ENCODE data around the gene CCDC12. TPM values are rescaled to one million over a fixed set of nuclear protein-coding genes. Genes with fewer than 3 reads are reported as not detected.

CCDC12 gene
- total and polyA plus RNA-seq, 2 donors (not counting 1 experiment from before 2014, with no cell fraction given), result 84.0 to 97.3 TPM

GRCh38 chr3:46903341-46904302 lies 72.9 kb downstream of the CCDC12 start:
- DNase-seq (no peak), ATAC-seq (ENCODE audit: low read depth) (no peak)
- no peak for TF ChIP-seq CTCF (IDR thresholded peaks at IDR 0.05)
- no peak for TF ChIP-seq EZH2 (IDR thresholded peaks at IDR 0.05; ENCODE audit: borderline replicate concordance, insufficient read depth, low read depth, low read length, poor library complexity, severe bottlenecking)
- Histone ChIP-seq H3K9ac (ENCODE audit: low read length) (no peak overlapping the region), H3K79me2 (ENCODE audit: control insufficient read depth, insufficient read depth, low read length) (no peaks in the 10 kb centered on the region), H3K4me1 (ENCODE audit: control insufficient read depth in 2 of 2, insufficient read depth in 2 of 2, low read length in 2 of 2) (peaks cover 0 to 5% of the 10 kb centered on the region in 2 donors), H3K9me3 (ENCODE audit: control extremely low read depth in 1 of 3, control insufficient read depth in 2 of 3, insufficient read depth in 1 of 3, low read length in 2 of 3) (no peaks in the 10 kb centered on the region), H3K4me3 (ENCODE audit: control extremely low read depth in 1 of 5, extremely low read depth in 1 of 5, insufficient read depth in 1 of 5, low read depth in 2 of 5, low read length in 4 of 5) (no peak overlapping the region), H3K27me3 (replicated peaks in 1 of 4; ENCODE audit: control extremely low read depth in 1 of 4, control insufficient read depth in 3 of 4, insufficient read depth in 4 of 4, low read length in 3 of 4) (peaks cover 0 to 14% (median 1%) of the 10 kb centered on the region in 4 experiments), H2AFZ (ENCODE audit: insufficient read depth, low read depth, low read length, poor library complexity, severe bottlenecking) (no peak overlapping the region), H3K4me2 (replicated peaks; ENCODE audit: low read depth, low read length, poor library complexity, severe bottlenecking) (no peak overlapping the region), H3K27ac (ENCODE audit: low read length in 2 of 2) (no peak overlapping the region), H3K36me3 (replicated peaks in 1 of 2; ENCODE audit: control extremely low read depth in 1 of 2, control insufficient read depth in 1 of 2, extremely low read depth in 1 of 2, insufficient read depth in 2 of 2, low read length in 1 of 2) (no peaks in the 10 kb centered on the region), H4K20me1 (ENCODE audit: control insufficient read depth, insufficient read depth, low read length, poor library complexity, severe bottlenecking) (no peaks in the 10 kb centered on the region)
- no peak overlapping the region for H3K4me3 Mint-ChIP-seq
- ChIA-PET CTCF (interaction anchor here (0.5 kb wide), 1 partner anchor 467 kb away, joined by 3 read pairs; no protein-coding TSS in a partner anchor), POLR2A (no interaction called here)
- H3K27ac Mint-ChIP-seq, result peak overlapping the region; percentile 26
- no peaks in the 10 kb centered on the region for H3K9me3 Mint-ChIP-seq (ENCODE audit: insufficient read depth)
- intact Hi-C loops (cut with micrococcal nuclease), result no loop called here
- peaks cover 3% of the 10 kb centered on the region for H3K4me1 Mint-ChIP-seq
- peaks cover 6% of the 10 kb centered on the region for H3K27me3 Mint-ChIP-seq
- 82% methylated on average over 19 of the region's 21 CpGs for WGBS (ENCODE audit: insufficient coverage)

GRCh38 chr3:46902188-46902631 lies 74.3 kb downstream of the CCDC12 start:
- DNase-seq, result no peak
- POLR2A ChIA-PET, result no interaction called here

More at GRCh38 chr3:46902188-46902631, 74.3 kb downstream of the CCDC12 start:
- Histone ChIP-seq H4K20me1 (ENCODE audit: control insufficient read depth, insufficient read depth, low read length, poor library complexity, severe bottlenecking) (no peaks in the 10 kb centered on the region), H2AFZ (ENCODE audit: insufficient read depth, low read depth, low read length, poor library complexity, severe bottlenecking) (no peak overlapping the region), H3K9me3 (ENCODE audit: control extremely low read depth in 1 of 3, control insufficient read depth in 2 of 3, insufficient read depth in 1 of 3, low read length in 2 of 3) (no peaks in the 10 kb centered on the region), H3K4me1 (ENCODE audit: control insufficient read depth in 2 of 2, insufficient read depth in 2 of 2, low read length in 2 of 2) (peaks cover 9 to 10% of the 10 kb centered on the region in 2 donors), H3K27me3 (replicated peaks in 1 of 4; ENCODE audit: control extremely low read depth in 1 of 4, control insufficient read depth in 3 of 4, insufficient read depth in 4 of 4, low read length in 3 of 4) (peaks cover 0 to 21% (median 4%) of the 10 kb centered on the region in 4 experiments), H3K36me3 (replicated peaks in 1 of 2; ENCODE audit: control extremely low read depth in 1 of 2, control insufficient read depth in 1 of 2, extremely low read depth in 1 of 2, insufficient read depth in 2 of 2, low read length in 1 of 2) (no peaks in the 10 kb centered on the region), H3K9ac (ENCODE audit: low read length) (no peak overlapping the region), H3K27ac (ENCODE audit: low read length in 2 of 2) (no peak overlapping the region), H3K4me3 (ENCODE audit: control extremely low read depth in 1 of 5, extremely low read depth in 1 of 5, insufficient read depth in 1 of 5, low read depth in 2 of 5, low read length in 4 of 5) (no peak overlapping the region), H3K79me2 (ENCODE audit: control insufficient read depth, insufficient read depth, low read length) (no peaks in the 10 kb centered on the region), H3K4me2 (replicated peaks; ENCODE audit: low read depth, low read length, poor library complexity, severe bottlenecking) (no peak overlapping the region)
- ATAC-seq (ENCODE audit: low read depth), result no peak
- Mint-ChIP-seq H3K27ac (no peak overlapping the region), H3K27me3 (peaks cover 12% of the 10 kb centered on the region), H3K4me3 (no peak overlapping the region), H3K9me3 (ENCODE audit: insufficient read depth) (no peaks in the 10 kb centered on the region), H3K4me1 (peaks cover 9% of the 10 kb centered on the region)
- CTCF ChIA-PET, result no interaction called here
- TF ChIP-seq EZH2 (IDR thresholded peaks at IDR 0.05; ENCODE audit: borderline replicate concordance, insufficient read depth, low read depth, low read length, poor library complexity, severe bottlenecking), result no peak
- TF ChIP-seq CTCF (IDR thresholded peaks at IDR 0.05), result no peak
- intact Hi-C loops (cut with micrococcal nuclease), result no loop called here
- 94% methylated on average over 15 of the region's 15 CpGs for WGBS (ENCODE audit: insufficient coverage)

Data from B cell (primary cell).